GM12801 (cell line): ENCODE measurements around the gene LIPH.

Experiments used
- CTCF ChIP-seq: IDR thresholded peaks from one replicate; pipeline ENCODE4 v1.5.1; 2011; ENCODE audit warnings: control low read depth; ENCODE audit not compliant: insufficient read length; ENCODE audit errors: extremely low read depth

Gene LIPH

GRCh38 chr3:185484296-185484695 lies 68.1 kb downstream of the LIPH start:
- no peak for TF ChIP-seq CTCF

- TF ChIP-seq CTCF: no peak
Observed at GRCh38 chr3:185479373-185479945, 72.9 kb downstream of the LIPH start.

GRCh38 chr3:185477316-185477715 lies 75.1 kb downstream of the LIPH start:
- TF ChIP-seq CTCF: no peak

GRCh38 chr3:185473290-185473815 lies 79.0 kb downstream of the LIPH start:
- no peak for TF ChIP-seq CTCF

- TF ChIP-seq CTCF: no peak
Observed at GRCh38 chr3:185470323-185470722, 82.1 kb downstream of the LIPH start.

- no peak for TF ChIP-seq CTCF
Observed at GRCh38 chr3:185469542-185469941, 82.8 kb downstream of the LIPH start.

- TF ChIP-seq CTCF: no peak
Observed at GRCh38 chr3:185465471-185465870, 86.9 kb downstream of the LIPH start.
